ENCODE results near the gene RNF141.
A peak's percentile ranks its signal among the peaks of the same experiment; 100 is the strongest.

The RNF141 gene

DNA sequence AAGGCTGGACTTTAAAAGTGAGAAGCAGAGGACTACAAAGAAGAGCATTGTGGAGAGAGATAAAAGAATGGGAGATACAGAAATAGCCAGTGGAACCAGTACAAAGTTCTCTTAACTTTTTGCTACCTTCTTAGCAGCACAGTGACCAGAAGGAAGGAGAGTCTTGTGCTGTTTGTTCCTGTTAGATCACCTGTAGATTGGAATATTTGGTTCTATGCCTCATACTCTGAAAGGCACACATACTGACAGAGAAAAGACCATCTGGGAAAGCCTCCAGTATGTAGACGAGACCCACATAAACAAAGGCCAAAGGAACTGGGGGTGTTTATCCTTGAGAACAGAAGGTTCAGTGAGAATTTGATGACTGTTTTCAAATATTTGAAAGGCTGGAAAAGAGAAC lies 18.7 kb downstream of the RNF141 start:
- DNase-seq: no peak

DNA sequence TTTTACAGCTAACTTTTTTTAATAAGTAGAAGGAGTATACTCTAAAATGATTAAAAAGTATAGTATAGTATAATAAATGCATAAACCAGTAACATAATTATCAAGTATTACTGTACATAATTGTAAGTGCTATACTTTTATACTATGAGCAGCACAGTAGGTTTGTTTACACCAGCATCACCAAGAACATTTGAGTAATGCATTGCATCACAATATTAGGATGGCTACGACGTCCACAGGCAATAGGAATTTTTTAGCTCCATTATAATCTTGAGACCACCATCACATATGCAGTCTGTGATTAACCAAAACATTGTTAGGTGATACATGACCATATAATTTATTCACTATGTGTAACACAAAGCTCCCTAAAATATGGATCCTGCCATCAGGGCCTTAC lies 20.4 kb downstream of the RNF141 start:
- no peak for DNase-seq

DNA sequence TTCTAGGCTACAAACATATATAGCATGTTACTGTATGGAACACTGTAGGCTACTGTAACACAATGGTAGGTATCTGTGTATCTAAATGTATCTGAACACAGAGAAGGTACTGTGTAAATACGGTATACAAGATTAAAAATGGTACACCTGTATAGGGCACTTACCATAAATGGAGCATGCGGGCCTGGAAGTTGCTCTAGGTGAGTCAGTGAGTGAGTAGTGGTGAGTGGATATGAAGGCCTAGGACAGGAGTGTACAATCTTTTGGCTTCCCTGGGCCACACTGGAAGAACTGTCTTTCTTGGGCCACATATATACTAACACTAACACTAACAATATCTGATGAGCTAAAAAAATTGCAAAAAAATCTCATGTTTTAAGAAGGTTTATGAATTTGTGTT lies 21.4 kb downstream of the RNF141 start:
- no peak for DNase-seq

DNA sequence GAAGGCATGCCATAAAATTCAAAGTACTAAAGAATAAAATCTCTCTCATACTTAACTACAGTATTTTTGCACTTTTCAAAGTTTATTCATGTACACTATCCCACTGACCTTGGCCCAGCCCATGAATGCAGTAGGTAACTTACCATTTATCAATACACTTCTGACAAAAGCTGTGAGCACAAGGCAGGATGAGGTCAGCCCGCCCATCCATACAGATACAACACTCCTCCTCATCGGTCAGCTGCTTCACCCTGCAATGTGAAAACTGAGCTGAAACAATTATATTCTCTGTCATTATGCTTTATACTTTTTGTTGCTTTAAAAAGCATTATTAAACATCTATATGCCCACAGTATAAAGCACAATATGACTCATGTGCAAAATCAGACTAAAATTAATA lies 22.1 kb downstream of the RNF141 start:
- DNase-seq: no peak

DNA sequence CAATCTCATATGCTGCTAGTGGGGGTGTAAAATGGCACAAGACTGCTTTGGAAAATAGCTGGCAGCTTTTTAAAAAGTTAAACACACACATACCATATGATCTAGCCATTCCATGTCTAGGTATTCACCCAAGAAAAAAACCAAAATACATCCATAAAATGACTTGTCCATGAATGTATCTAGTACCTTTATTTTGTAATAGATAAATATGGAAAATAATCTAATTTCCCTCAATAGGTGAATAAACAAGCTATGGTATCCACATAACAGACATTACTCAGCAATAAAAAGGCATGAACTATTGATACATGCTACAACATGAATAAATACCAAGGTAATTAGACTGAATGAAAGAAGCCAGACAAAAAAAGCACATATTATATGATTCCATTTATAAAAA lies 22.9 kb downstream of the RNF141 start:
- no peak for DNase-seq

DNA sequence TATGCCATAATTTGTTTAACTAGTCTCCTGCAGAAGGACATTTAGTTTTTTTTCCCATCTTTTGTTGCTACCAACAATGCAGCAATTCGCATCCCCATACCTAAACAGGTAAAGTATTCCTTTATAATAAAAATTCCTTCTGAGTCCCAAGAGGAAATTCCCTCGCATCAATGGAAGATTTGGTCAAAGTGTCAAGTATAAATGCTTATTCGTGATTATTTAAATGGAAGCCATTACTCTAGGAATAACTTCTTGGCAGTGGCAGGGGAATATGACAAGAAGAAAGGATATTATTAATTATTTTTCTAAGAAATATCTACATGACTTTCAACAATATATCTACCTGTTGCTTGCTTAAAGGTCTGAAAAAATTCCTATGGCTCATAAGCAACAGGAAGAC lies 25.6 kb downstream of the RNF141 start:
- DNase-seq: no peak

DNA sequence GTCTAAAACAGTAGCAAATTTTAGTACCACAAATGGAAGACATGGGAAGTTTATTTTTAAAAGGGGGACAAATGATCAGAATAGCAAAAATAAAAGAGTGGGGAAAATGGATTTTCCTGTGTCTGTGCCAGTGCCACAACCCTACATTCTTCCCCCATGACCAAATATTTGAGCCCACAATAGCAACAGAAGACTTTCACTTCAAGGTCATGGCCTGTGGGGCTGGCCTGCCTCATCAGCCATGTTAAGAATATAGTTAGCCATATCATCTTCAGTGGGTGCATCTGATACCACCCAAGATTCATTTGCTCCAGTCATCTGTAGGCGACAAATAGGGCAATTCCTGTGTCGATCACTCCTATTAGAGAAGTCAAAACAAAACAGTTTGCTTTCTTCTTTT lies 26.3 kb downstream of the RNF141 start:
- no peak for DNase-seq

DNA sequence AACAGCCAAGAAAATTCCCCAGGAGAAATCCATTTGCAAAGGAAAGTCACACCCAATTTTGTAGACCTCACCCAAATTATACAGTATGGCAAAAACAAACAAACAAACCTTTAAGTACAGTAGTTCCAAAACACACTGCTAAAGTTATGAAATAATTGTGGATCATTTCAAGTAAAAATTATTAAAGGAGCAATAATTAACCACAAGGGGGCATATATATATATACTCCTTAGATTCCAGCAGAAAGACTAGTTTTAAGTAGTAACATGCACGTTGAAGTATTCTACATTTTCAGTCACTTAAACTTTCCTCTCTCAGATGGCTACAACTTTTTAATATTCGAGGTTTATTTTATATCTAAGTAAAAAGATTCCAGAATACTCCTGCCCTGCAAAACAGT lies 26.8 kb downstream of the RNF141 start:
- no peak for DNase-seq

DNA sequence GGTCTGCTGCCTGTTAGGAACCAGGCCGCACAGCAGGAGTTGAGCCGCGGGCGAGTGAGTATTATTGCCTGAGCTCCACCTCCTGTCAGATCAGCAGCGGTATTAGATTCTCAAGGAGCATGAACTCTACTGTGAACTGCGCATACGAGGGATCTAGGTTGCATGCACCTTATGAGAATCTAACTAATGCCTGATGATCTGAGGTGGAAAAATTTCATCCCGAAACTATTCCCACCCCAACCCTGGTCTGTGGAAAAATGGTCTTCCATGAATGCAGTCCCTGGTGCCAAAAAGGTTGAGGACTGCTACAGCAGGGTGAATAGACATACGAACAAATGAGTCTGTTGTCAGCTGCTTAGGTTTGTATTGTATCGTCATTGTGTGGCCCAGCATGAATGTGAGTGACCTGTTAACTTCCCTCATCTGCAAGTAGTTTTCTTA lies 29.8 kb downstream of the RNF141 start:
- no peak for DNase-seq

DNA sequence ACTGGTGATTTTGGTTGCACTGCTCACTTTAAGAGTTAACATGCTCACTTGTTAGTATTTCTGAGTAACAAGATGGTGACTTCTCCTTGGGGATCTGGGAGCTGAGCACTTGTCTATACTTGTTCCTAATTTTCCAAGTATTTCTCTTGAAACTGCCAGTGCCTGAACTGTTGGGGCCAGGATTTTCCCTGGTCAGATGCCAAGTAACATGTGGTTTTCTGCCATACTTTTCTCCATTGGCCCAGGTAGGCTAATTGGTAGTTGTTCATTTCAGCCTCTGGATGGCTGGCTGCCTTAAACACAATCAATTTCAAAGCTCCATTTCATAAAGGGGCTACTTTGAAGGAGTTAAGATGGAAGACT lies 35.0 kb downstream of the RNF141 start:
- DNase-seq: no peak

DNA sequence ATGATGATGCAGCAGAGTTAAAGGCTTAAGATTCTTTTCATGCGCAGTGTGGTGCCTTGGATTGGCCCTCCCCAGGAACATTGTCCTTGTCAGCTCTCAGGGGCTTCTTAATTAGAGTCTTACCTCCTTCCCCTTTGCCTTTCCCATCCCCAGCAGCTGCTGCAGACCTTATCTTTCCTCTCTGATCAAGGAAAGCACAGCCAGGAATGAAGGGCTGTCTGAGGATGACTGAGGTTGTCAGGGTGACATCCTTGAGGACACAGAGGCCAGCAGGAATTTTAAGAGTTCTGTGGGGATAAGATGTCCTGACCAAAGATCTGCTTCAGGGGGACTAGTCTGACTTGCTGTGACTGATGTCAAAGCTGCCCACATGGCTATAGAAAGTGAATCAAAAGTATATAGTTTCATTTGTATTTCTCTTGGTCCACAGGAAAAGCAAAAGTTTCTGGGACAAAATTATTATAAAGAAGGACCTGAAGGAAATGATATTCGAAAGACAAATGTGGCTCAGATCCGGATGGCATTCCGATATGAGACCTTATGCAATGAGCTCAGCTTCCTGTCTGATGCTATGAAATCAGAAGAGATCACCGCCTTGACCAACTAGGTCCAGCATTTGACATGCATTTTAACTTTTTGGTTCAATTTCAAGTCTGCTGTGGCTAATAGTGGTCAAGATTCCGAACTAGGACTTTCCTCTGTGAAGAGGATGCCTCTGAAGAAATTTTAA lies 35.5 kb downstream of the RNF141 start:
- DNase-seq: no peak

DNA sequence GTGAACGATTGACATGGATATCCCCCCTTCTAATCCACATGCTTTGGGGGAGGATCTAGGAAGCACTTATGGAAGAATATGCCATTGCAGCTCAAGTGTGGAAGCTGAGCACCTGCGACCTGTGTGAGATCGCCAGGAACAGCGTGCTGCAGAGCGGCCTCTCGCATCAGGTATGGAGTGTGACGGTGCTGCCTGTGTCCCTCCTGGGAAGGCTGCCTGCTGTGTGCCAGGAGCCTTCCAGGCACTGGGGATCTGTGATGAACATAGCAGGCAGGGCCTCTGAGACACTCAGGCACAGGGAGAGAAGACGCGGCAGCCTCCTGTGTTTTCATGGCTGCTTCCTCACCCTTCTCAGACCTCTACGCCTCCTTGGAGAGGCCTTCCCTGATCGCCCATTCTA lies 36.5 kb downstream of the RNF141 start:
- DNase-seq: no peak

DNA sequence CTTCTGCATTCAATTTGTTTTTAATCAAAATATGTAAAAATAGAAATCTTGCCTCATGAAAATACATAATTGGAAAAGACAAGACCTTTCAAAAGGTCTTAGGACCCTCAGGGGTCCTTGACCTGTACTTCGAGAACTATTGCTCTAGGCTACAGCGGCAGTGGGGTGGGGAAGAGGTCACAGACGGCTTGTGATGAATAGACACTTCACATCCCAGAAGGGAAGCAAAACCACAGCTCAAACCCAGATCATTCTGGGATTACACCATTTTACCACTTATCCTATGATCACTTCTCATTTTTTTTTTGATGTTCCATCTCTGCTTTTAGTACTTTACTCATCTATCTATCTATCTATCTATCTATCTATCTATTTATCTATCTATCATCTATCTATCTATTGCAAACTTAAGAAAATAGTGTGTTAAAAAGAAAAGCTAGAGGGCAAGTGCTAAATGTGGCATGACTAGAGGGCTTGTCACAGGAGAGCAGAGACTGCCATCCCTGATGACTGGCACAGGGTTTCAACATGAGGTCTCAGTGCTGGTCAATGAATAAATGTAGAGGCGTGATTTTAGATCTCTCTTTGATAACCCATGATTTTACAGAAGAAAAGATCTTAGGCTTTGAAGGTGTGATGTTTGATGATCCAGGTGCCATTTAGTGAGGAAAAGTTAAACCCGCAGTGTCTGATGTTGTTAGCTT lies 37.1 kb downstream of the RNF141 start:
- DNase-seq: no peak

DNA sequence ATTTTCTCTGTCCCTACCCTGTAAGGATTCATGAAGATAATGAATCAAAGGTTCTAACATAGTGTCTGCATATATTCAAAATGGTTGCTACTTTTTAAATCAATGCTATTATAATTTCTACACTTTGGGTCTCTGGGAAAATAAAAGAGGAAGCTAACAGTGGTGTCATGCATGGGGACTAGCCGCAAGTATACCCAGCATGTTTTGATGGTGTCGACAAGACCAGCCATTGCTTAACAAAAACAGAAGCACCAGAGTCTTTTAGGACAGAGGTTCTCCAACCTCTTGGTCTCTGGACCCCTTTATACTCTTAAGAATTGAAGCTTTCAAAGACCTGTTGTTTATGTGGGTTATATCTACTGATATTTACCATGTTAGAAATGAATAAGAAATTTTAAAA lies 37.8 kb downstream of the RNF141 start:
- no peak for DNase-seq

DNA sequence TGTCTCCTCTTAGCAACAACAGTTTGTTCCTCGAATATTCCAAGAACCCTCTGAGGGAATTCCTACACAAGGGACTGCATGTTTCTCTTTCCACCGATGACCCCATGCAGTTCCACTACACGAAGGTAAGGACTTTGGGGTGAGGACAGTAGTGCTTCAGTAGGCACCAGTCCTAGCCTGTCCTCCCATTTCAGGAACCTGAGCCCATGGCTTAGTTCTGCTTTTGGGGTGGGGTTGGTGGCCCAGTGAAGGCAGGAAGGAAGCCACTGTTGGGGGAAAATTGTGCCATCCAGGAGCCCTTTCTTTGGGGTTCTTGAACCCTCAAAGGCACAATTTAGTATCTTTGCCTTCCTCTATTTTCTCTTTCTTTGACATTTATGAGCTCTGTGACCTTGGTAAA lies 38.2 kb downstream of the RNF141 start:
- no peak for DNase-seq

DNA sequence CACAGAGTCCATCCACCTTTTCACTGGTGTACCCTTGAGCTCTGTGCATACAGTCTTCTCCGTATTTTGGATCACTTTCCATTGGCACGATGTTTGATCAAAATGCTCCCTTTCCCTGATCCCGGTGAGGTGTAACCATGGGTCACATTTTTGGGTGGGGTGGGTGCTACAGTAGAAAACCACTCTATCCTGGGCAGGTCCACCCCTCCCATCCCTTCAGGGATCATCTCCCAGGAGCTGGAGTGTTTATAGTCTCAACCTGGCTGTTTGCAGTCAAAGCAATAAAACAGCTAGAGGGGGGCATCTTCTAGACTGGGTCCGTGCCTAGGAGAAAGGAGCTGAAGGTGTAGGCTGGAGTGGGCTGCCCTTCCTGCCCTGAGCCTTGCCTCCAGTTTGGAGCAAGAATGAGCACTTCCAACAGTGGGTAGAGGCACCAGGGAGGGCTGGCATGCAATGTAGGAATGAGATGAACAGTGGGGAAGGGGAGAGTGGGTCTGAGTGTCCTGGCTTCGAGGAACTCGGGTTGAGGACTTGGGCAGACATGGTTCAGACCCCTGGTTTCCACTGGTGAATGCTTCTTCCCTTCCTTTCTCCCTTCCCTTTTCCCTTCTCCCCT lies 38.8 kb downstream of the RNF141 start:
- DNase-seq: no peak

DNA sequence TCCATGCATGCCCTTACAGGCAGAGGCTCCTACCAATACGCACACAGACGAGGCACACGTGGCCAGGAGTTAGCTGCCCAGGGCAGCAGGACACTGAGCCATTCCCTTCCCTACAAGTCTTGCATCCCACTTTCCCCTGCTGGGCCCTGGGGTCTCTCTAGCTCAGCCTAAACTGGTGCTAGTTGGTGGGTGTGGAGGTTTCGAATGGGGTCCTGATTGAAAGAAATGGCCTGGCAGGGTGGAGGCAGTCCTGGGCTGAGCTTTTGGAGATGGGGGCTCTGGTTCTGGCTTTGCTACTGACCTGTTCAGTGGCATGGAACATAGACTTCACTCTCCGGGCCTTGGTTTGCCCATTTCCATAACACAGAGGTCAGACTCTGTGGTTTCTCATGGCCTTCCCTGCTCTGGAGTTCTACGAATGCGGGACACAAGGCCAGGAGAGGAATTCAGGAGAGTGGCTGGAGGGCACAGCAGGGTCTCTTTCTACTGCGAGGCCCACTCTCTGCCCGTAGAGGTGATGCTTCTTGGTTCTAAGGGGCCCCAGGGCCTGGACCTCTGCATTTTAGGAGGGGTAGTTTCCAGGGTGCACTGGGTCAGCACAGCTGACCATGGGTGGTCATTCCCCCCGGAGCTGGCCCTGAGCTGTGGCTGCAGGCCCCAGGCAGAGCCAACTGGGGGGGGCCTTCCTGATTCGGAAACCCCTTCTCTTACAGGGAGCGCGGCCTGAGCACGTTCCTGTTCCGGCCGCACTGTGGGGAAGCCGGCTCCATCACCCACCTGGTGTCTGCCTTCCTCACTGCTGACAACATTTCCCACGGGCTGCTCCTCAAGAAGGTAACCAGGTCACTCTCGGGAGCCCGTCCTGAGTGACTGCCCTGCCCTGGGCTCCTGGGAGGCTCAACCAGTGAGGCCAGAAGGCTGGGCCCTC lies 40.0 kb downstream of the RNF141 start:
- peak in 1 of 2 experiments; percentile 10 for DNase-seq

DNA sequence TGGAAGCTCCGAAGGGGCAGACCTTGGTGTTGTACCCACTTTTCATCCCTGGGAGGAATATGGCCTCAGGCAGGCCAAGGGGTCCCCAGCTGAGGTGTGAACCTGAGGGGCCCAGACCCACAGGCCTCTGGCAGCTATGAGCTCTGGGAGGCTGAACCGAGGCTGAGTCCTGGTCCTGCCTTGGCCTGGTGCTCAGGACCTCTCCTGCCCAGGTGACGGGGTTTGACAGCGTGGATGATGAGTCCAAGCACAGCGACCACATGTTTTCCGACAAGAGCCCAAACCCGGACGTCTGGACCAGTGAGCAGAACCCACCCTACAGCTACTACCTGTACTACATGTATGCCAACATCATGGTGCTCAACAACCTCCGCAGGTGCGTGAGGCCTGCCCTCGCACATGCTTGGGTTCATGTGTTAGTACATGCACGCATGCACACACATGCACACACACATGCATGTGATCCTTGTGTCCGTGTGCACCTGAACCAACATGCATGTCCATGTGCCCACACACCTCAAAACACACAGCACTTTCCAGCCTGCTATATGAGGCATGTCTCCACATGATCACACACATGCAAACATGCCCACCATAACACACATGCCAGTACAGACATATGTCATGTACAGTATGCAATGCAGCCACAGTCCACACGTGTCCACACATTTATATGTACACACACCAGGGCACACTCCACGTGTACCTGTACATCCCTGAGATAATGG lies 40.9 kb downstream of the RNF141 start:
- peak in 1 of 2 experiments; percentile 11 for DNase-seq

DNA sequence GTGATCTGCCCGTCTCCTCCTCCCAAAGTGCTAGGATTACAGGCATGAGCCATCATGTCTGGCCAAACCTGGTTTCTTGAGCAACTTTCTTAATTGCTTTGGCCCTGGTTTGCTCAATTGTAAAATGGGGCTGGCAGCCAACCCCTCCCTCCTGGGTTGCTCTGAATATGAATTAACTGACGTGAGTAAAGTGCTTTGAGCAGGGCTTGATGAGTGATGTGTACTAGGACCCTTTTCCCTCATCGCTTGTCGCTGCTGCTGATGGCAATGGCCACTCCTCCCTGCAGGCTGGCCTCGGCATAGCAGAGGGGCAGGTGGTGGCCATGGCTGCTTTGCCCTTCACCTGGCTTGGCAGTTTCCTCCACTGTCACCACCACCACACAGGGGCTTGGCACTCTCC lies 41.5 kb downstream of the RNF141 start:
- DNase-seq: no peak

DNA sequence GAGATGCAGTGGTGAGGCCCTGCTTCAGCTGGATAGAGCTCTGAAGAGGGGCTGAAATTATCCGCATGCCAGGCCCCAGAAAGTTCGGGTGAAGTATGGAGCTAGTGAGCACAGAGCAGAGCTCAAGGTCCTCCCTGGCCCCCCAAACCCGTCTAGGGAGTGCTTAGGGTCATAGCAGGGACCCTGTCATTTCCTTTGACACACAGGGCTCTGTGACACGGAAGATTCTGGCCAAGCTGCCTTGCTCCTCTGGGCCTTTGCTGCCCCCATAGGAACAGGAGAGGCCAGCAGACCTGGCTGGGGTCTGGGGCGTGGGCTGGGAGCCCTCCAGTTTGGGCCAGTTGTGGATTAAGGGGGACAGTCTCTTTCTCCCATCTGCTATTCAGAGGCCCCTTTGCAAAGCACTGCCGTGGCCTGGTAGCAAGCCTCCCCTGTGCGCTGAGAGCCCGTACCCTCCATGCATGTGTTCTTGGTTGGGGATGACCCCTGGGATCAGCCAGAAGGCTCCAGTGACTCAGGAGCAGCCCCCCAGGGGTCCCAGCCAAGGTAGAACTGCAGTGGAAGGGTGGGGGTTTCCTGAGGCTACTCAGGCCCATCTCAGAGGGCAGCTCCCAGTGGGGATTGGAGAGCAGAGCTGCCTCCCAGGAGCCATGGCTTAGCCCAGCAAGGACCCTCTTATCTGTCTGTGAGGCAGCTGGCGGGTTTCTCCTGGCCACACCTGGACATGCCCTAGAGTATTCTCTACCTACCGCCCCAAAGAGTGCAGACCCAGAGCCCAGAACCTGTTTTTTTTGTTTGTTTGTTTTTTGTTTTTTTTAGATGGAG lies 42.3 kb downstream of the RNF141 start:
- DNase-seq: peak in 1 of 2 experiments; percentile 11

DNA sequence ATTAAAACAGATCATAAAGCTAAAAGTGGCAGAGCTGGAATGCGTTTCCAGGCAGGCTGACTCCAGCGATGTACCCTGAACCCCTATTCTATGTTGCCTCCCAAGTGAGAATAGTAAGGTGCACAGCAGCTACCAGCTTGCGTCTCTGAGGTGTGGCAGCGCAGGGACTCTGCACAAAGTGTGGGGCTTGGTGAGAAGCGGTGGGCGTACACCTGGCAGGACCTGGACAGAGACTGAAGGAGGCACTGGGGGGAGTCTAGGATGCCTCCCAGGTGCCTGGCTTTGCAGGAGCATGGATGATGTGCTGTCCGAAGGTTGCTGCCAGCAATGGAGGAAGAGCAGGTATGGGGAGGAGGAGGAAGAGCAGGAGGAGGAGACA lies 43.0 kb downstream of the RNF141 start:
- no peak for DNase-seq
